HEK293 (cell line): ENCODE measurements around the gene UFD1.

ENCODE experiments used
- CTCF ChIA-PET: fragments of 350-600 bp; formaldehyde crosslinking; extraction: SDS; loops from one replicate; lab custom pipeline; 2021; ENCODE audit warnings: antibody characterized with exemption; lab: Yijun Ruan, JAX
- POLR2A ChIA-PET: fragments of 300-600 bp; formaldehyde crosslinking; extraction: SDS; loops from one replicate; lab custom pipeline; 2020; ENCODE audit warnings: antibody characterized with exemption, inconsistent platforms; lab: Yijun Ruan, JAX
- H3K27ac ChIP-seq: fragments of 200-500 bp; sonication (Bioruptor generic); 2 replicates; pipeline ENCODE4 v1.5.1; 2014; ENCODE audit warnings: low read depth, low read length, control low read depth, inconsistent platforms; ENCODE audit errors: extremely low read depth
- H3K36me3 ChIP-seq, 2 experiments: fragments of 200-500 bp in 1 of 2; sonication (Bioruptor generic) in 1 of 2; 1 replicate in 1 of 2; 2 replicates in 1 of 2; pipeline ENCODE4 v1.5.1; 2014 to 2017; ENCODE audit warnings: inconsistent platforms in 2 of 2, low read length in 2 of 2; ENCODE audit not compliant: control insufficient read depth in 2 of 2, insufficient read depth in 1 of 2
- H3K4me1 ChIP-seq: fragments of 200-500 bp; sonication (Bioruptor generic); 2 replicates; pipeline ENCODE4 v1.5.1; 2014; ENCODE audit warnings: mild to moderate bottlenecking, low read length, inconsistent platforms; ENCODE audit not compliant: control insufficient read depth, insufficient read depth
- H3K4me3 ChIP-seq: 2 replicates; pipeline ENCODE4 v1.5.1; 2011; ENCODE audit warnings: low read depth, mild to moderate bottlenecking, control low read depth, low read length, moderate library complexity
- H3K9me3 ChIP-seq: fragments of 200-500 bp; sonication (Bioruptor generic); 2 replicates; pipeline ENCODE4 v1.5.1; 2014; ENCODE audit warnings: low read depth, low read length, inconsistent platforms; ENCODE audit not compliant: control insufficient read depth, insufficient read depth
- BCL11B ChIP-seq: fragments of 450-650 bp; formaldehyde crosslinking; IDR thresholded peaks from 2 replicates; pipeline ENCODE4 v1.5.1; 2016; ENCODE audit warnings: low read depth, missing biosample characterization, missing genetic modification characterization
- EGR2 ChIP-seq: fragments of 450-650 bp; formaldehyde crosslinking; IDR thresholded peaks from 2 replicates; pipeline ENCODE4 v1.5.1; 2016; ENCODE audit warnings: low read depth, missing biosample characterization, missing genetic modification characterization
- HOXA7 ChIP-seq: sonication (generic); formaldehyde crosslinking; IDR thresholded peaks from 2 replicates; pipeline ENCODE4 v1.8.1; 2022; ENCODE audit warnings: missing genetic modification reagents, borderline replicate concordance
- KLF8 ChIP-seq: fragments of 450-650 bp; formaldehyde crosslinking; IDR thresholded peaks from 2 replicates; pipeline ENCODE4 v1.5.1; 2016; ENCODE audit warnings: missing biosample characterization, missing genetic modification characterization
- YY2 ChIP-seq: fragments of 450-650 bp; formaldehyde crosslinking; IDR thresholded peaks from 2 replicates; pipeline ENCODE4 v1.5.1; 2016; ENCODE audit warnings: missing biosample characterization, missing genetic modification characterization
- ZBTB17 ChIP-seq: fragments of 450-650 bp; formaldehyde crosslinking; IDR thresholded peaks from 2 replicates; pipeline ENCODE4 v1.5.1; 2016; ENCODE audit warnings: missing biosample characterization, missing genetic modification characterization
- ZBTB48 ChIP-seq: fragments of 450-650 bp; formaldehyde crosslinking; IDR thresholded peaks from 2 replicates; pipeline ENCODE4 v1.5.1; 2016; ENCODE audit warnings: missing biosample characterization, missing genetic modification characterization
- ZFP37 ChIP-seq: fragments of 450-650 bp; formaldehyde crosslinking; IDR thresholded peaks from 2 replicates; pipeline ENCODE4 v1.5.1; 2016; ENCODE audit warnings: missing biosample characterization, missing genetic modification characterization
- ZNF114 ChIP-seq: fragments of 450-650 bp; formaldehyde crosslinking; IDR thresholded peaks from 2 replicates; pipeline ENCODE4 v1.5.0; 2017; ENCODE audit warnings: missing biosample characterization, missing genetic modification characterization
- ZNF155 ChIP-seq: fragments of 450-650 bp; formaldehyde crosslinking; IDR thresholded peaks from 2 replicates; pipeline ENCODE4 v1.5.1; 2016; ENCODE audit warnings: missing biosample characterization, missing genetic modification characterization
- ZNF19 ChIP-seq: fragments of 450-650 bp; formaldehyde crosslinking; IDR thresholded peaks from 2 replicates; pipeline ENCODE4; 2016; ENCODE audit warnings: missing biosample characterization, missing genetic modification characterization, low read depth
- ZNF362 ChIP-seq: fragments of 450-650 bp; formaldehyde crosslinking; IDR thresholded peaks from 2 replicates; pipeline ENCODE4 v1.5.1; 2016; ENCODE audit warnings: missing biosample characterization, missing genetic modification characterization
- ZNF394 ChIP-seq: fragments of 450-650 bp; formaldehyde crosslinking; IDR thresholded peaks from 2 replicates; pipeline ENCODE4 v1.5.1; 2016; ENCODE audit warnings: missing biosample characterization, missing genetic modification characterization, mild to moderate bottlenecking, moderate library complexity, borderline replicate concordance
- ZNF404 ChIP-seq: fragments of 450-650 bp; formaldehyde crosslinking; IDR thresholded peaks from 2 replicates; pipeline ENCODE4 v1.5.1; 2017; ENCODE audit warnings: missing biosample characterization, missing genetic modification characterization
- ZNF423 ChIP-seq: fragments of 450-650 bp; formaldehyde crosslinking; IDR thresholded peaks from 2 replicates; pipeline ENCODE4 v1.5.1; 2016; ENCODE audit warnings: missing biosample characterization, missing genetic modification characterization
- ZNF514 ChIP-seq: fragments of 450-650 bp; formaldehyde crosslinking; IDR thresholded peaks from 2 replicates; pipeline ENCODE4 v1.5.1; 2016; ENCODE audit warnings: missing biosample characterization, missing genetic modification characterization
- ZNF747 ChIP-seq: fragments of 450-650 bp; formaldehyde crosslinking; IDR thresholded peaks from 2 replicates; pipeline ENCODE4 v1.5.1; 2016; ENCODE audit warnings: missing biosample characterization, missing genetic modification characterization
- ZNF785 ChIP-seq: fragments of 450-650 bp; formaldehyde crosslinking; IDR thresholded peaks from 2 replicates; pipeline ENCODE4 v1.5.1; 2016; ENCODE audit warnings: missing biosample characterization, missing genetic modification characterization
- ZNF830 ChIP-seq: fragments of 450-650 bp; IDR thresholded peaks from 2 replicates; pipeline ENCODE4 v1.5.0; 2018; ENCODE audit warnings: missing biosample characterization, missing genetic modification characterization, low read depth, mild to moderate bottlenecking, moderate library complexity
- ZNF843 ChIP-seq: fragments of 450-650 bp; formaldehyde crosslinking; IDR thresholded peaks from 2 replicates; pipeline ENCODE4 v1.5.1; 2016; ENCODE audit warnings: missing biosample characterization, missing genetic modification characterization
- ZSCAN23 ChIP-seq: fragments of 450-650 bp; formaldehyde crosslinking; IDR thresholded peaks from 2 replicates; pipeline ENCODE4 v1.5.1; 2016; ENCODE audit warnings: missing biosample characterization, missing genetic modification characterization
- TF ChIP-seq, protein P1 (sequence below): fragments of 450-650 bp; IDR thresholded peaks from 2 replicates; pipeline ENCODE4 v1.5.1; 2018; ENCODE audit warnings: missing biosample characterization, mild to moderate bottlenecking, missing genetic modification characterization
- TF ChIP-seq, protein P2 (sequence below): fragments of 450-650 bp; formaldehyde crosslinking; IDR thresholded peaks from 2 replicates; pipeline ENCODE4 v1.5.1; 2016; ENCODE audit warnings: missing biosample characterization, missing genetic modification characterization
- TF ChIP-seq, protein P3 (sequence below): fragments of 450-650 bp; formaldehyde crosslinking; IDR thresholded peaks from 2 replicates; pipeline ENCODE4 v1.5.1; 2016; ENCODE audit warnings: missing biosample characterization, missing genetic modification characterization

Gene UFD1

DNA sequence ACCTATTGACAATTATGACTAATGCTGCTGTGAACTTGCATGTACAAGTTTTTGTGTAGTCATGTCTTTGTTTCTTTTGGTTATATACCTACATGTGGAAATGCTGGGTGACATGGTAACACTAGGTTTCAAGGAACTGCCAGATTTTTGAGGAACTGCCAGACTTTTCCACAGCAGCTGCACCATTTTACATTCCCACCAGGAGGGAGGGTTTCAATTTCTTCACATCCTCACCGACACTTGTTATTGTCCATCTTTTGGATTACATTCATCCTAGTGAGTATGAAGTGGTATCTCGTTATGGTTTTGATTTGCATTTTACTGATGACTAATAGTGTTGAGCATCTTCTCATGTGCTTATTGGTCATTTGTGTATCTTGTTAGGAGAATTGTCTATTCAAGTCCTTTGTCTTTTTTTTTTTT is 31.9 kb upstream of the UFD1 start:
- TF ChIP-seq ZNF404 (tag by site-specific recombination) (no peak), ZNF155 (tag by site-specific recombination) (no peak), BCL11B (no peak), ZNF19 (no peak), ZBTB48 (tag by site-specific recombination) (no peak), YY2 (tag by site-specific recombination) (no peak), ZNF785 (no peak), ZNF394 (no peak), ZNF423 (tag by site-specific recombination) (no peak)
- H3K4me3 ChIP-seq, result no peak overlapping the region
- no peak overlapping the region for H3K27ac ChIP-seq
- no peaks in the 10 kb centered on the region for H3K4me1 ChIP-seq
- no peaks in the 10 kb centered on the region for H3K9me3 ChIP-seq
- POLR2A ChIA-PET, result no interaction called here
- H3K36me3 ChIP-seq, result peaks cover 16 to 96% of the 10 kb centered on the region in 2 experiments
- CTCF ChIA-PET, result no interaction called here

GRCh38 chr22:19509923-19510322 is 30.9 kb upstream of the UFD1 start:
- Histone ChIP-seq H3K27ac (no peak overlapping the region), H3K4me3 (no peak overlapping the region), H3K4me1 (no peaks in the 10 kb centered on the region), H3K9me3 (no peaks in the 10 kb centered on the region), H3K36me3 (peaks cover 16 to 96% of the 10 kb centered on the region in 2 experiments)
- ChIA-PET CTCF (interaction anchor here (1.3 kb wide), 1 partner anchor 120 kb away, joined by 4 read pairs; no protein-coding TSS in a partner anchor), POLR2A (no interaction called here)
- TF ChIP-seq ZNF362 (no peak), ZNF114 (tag by site-specific recombination) (no peak), ZNF830 (tag by site-specific recombination) (no peak), ZNF843 (tag by site-specific recombination) (no peak)
- TF ChIP-seq, protein P1, sequence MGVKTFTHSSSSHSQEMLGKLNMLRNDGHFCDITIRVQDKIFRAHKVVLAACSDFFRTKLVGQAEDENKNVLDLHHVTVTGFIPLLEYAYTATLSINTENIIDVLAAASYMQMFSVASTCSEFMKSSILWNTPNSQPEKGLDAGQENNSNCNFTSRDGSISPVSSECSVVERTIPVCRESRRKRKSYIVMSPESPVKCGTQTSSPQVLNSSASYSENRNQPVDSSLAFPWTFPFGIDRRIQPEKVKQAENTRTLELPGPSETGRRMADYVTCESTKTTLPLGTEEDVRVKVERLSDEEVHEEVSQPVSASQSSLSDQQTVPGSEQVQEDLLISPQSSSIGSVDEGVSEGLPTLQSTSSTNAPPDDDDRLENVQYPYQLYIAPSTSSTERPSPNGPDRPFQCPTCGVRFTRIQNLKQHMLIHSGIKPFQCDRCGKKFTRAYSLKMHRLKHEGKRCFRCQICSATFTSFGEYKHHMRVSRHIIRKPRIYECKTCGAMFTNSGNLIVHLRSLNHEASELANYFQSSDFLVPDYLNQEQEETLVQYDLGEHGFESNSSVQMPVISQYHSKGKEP (tag by site-specific recombination), result no peak

DNA sequence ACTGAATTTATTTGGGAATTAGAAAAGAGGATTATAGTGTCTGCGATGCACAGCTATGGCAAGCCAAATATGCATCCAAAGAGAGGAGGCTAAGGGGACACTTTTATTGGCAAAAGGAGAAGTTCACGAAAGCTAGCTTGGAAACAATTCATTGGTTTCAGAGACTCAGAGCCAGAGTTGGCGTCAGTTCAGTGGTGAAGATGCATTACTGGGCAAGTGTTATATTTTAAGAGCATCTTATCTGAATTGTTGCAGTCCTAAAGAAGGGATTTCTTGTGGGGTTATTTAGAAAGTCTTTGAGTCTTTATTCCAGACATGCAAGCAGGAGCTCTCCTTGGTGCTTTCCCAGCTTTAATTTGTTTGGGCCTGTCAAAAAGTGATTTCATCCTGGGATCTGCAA is 30.2 kb upstream of the UFD1 start:
- Histone ChIP-seq H3K4me3 (no peak overlapping the region), H3K27ac (no peak overlapping the region), H3K9me3 (no peaks in the 10 kb centered on the region), H3K4me1 (no peaks in the 10 kb centered on the region), H3K36me3 (peaks cover 16 to 92% of the 10 kb centered on the region in 2 experiments)
- TF ChIP-seq HOXA7 (CRISPR knock-in tag) (no peak), ZNF114 (tag by site-specific recombination) (no peak), ZFP37 (tag by site-specific recombination) (no peak), ZNF747 (tag by site-specific recombination) (no peak), EGR2 (tag by site-specific recombination) (no peak), BCL11B (no peak), YY2 (tag by site-specific recombination) (no peak), ZNF19 (no peak), KLF8 (tag by site-specific recombination) (no peak), ZBTB17 (tag by site-specific recombination) (no peak), ZSCAN23 (tag by site-specific recombination) (no peak), ZNF514 (no peak)
- TF ChIP-seq, protein P2, sequence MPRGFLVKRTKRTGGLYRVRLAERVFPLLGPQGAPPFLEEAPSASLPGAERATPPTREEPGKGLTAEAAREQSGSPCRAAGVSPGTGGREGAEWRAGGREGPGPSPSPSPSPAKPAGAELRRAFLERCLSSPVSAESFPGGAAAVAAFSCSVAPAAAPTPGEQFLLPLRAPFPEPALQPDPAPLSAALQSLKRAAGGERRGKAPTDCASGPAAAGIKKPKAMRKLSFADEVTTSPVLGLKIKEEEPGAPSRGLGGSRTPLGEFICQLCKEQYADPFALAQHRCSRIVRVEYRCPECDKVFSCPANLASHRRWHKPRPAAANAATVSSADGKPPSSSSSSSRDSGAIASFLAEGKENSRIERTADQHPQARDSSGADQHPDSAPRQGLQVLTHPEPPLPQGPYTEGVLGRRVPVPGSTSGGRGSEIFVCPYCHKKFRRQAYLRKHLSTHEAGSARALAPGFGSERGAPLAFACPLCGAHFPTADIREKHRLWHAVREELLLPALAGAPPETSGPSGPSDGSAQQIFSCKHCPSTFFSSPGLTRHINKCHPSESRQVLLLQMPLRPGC, result no peak
- TF ChIP-seq, protein P3, sequence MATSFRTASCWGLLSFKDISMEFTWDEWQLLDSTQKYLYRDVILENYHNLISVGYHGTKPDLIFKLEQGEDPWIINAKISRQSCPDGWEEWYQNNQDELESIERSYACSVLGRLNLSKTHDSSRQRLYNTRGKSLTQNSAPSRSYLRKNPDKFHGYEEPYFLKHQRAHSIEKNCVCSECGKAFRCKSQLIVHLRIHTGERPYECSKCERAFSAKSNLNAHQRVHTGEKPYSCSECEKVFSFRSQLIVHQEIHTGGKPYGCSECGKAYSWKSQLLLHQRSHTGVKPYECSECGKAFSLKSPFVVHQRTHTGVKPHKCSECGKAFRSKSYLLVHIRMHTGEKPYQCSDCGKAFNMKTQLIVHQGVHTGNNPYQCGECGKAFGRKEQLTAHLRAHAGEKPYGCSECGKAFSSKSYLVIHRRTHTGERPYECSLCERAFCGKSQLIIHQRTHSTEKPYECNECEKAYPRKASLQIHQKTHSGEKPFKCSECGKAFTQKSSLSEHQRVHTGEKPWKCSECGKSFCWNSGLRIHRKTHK (tag by site-specific recombination), result no peak
- ChIA-PET CTCF (interaction anchor here (0.6 to 1.3 kb wide), 2 partner anchors 79 to 121 kb away, joined by 3 to 4 read pairs; no protein-coding TSS in a partner anchor), POLR2A (no interaction called here)
